Liver (tissue), 9 donors: ENCODE measurements around the gene TMEM87B. TPM values are rescaled to one million over a fixed set of nuclear protein-coding genes. Genes with fewer than 3 reads are reported as not detected.
A peak's percentile ranks its signal among the peaks of the same experiment; 100 is the strongest.

Experiments
- DNase-seq: peaks from one replicate; pipeline ENCODE4 v3.0.0-alpha.2; 2017; ENCODE audit warnings: low spot score
- H3K27ac ChIP-seq, 2 donors: one replicate each; pipeline ENCODE4 v1.7.0; 2013; ENCODE audit warnings: inconsistent platforms in 2 of 2, low read length in 2 of 2, control low read depth in 1 of 2, low read depth in 1 of 2, mild to moderate bottlenecking in 1 of 2
- H3K27me3 ChIP-seq, 4 donors: one replicate each; pipeline versions ENCODE4 v1.6.1 to v1.7.0; 2013; ENCODE audit warnings: low read length in 3 of 4, inconsistent platforms in 1 of 4, mild to moderate bottlenecking in 1 of 4, moderate library complexity in 1 of 4; ENCODE audit not compliant: control insufficient read depth in 4 of 4, insufficient read depth in 4 of 4
- H3K36me3 ChIP-seq, 4 donors: one replicate each; pipeline versions ENCODE4 v1.6.1 to v1.7.0; 2013; ENCODE audit warnings: low read length in 3 of 4, mild to moderate bottlenecking in 3 of 4, low read depth in 1 of 4, moderate library complexity in 1 of 4; ENCODE audit not compliant: control insufficient read depth in 4 of 4, insufficient read depth in 3 of 4
- H3K4me1 ChIP-seq, 4 donors: one replicate each; pipeline versions ENCODE4 v1.6.1 to v1.7.0; 2013; ENCODE audit warnings: low read length in 3 of 4, mild to moderate bottlenecking in 3 of 4, moderate library complexity in 1 of 4; ENCODE audit not compliant: control insufficient read depth in 4 of 4, insufficient read depth in 4 of 4
- H3K4me3 ChIP-seq, 3 donors: one replicate each; pipeline versions ENCODE4 v1.6.1 to v1.7.0; 2013; ENCODE audit warnings: low read length in 3 of 3, control low read depth in 1 of 3, low read depth in 1 of 3, mild to moderate bottlenecking in 1 of 3
- H3K9ac ChIP-seq, 2 donors: one replicate each; pipeline ENCODE4 v1.7.0; 2013; ENCODE audit warnings: low read length in 2 of 2, mild to moderate bottlenecking in 2 of 2, moderate library complexity in 2 of 2, control low read depth in 1 of 2, low read depth in 1 of 2
- H3K9me3 ChIP-seq, 4 donors: one replicate each; pipeline versions ENCODE4 v1.6.1 to v1.7.0; 2013; ENCODE audit warnings: low read length in 3 of 4; ENCODE audit not compliant: control insufficient read depth in 4 of 4
- EGR1 ChIP-seq, 2 donors: IDR thresholded peaks; 2 replicates each; pipeline ENCODE4 v1.6.1; 2016 to 2018; ENCODE audit warnings: antibody characterized with exemption in 2 of 2, low read depth in 2 of 2
- FOXA1 ChIP-seq: IDR thresholded peaks from 2 replicates; pipeline ENCODE4 v1.6.1; 2016; ENCODE audit warnings: antibody characterized with exemption
- FOXA2 ChIP-seq: IDR thresholded peaks from 2 replicates; pipeline ENCODE4 v1.6.1; 2016; ENCODE audit warnings: antibody characterized with exemption
- GABPA ChIP-seq, 2 donors: IDR thresholded peaks in 1 of 2; conservative IDR thresholded peaks in 1 of 2; 2 replicates each; pipeline ENCODE4 v1.6.1; 2016; ENCODE audit warnings: antibody characterized with exemption in 2 of 2, mild to moderate bottlenecking in 1 of 2, moderate library complexity in 1 of 2
- HNF4A ChIP-seq, 2 donors: conservative IDR thresholded peaks; 2 replicates each; pipeline ENCODE4 v1.6.1; 2016; ENCODE audit warnings: antibody characterized with exemption in 2 of 2, mild to moderate bottlenecking in 2 of 2
- HNF4G ChIP-seq: IDR thresholded peaks from 2 replicates; pipeline ENCODE4 v1.6.1; 2016; ENCODE audit warnings: antibody characterized with exemption
- NR2F2 ChIP-seq: IDR thresholded peaks from 2 replicates; pipeline ENCODE4 v1.6.1; 2016; ENCODE audit warnings: antibody characterized with exemption
- RAD21 ChIP-seq, 2 donors: IDR thresholded peaks; 2 replicates each; pipeline ENCODE4 v1.6.1; 2016; ENCODE audit warnings: antibody characterized with exemption in 2 of 2, mild to moderate bottlenecking in 2 of 2
- RXRA ChIP-seq, 2 donors: IDR thresholded peaks; 2 replicates each; pipeline ENCODE4 v1.6.1; 2017 to 2018; ENCODE audit warnings: antibody characterized with exemption in 2 of 2, mild to moderate bottlenecking in 1 of 2
- SP1 ChIP-seq: IDR thresholded peaks from 2 replicates; pipeline ENCODE4 v1.6.1; 2018; ENCODE audit warnings: antibody characterized with exemption, mild to moderate bottlenecking
- YY1 ChIP-seq: IDR thresholded peaks from 2 replicates; pipeline ENCODE4 v1.6.1; 2016; ENCODE audit warnings: antibody characterized with exemption, mild to moderate bottlenecking
- WGBS: extraction: QIAGEN DNeasy Blood & Tissue Kit; methylation state at CpG from one replicate; pipeline ENCODE4 v1.1.7; 2013; 5-methylcytosine and 5-hydroxymethylcytosine counted together
- polyA plus RNA-seq, 2 donors: library from polyadenylated mRNA; stranded (reverse) in 1 of 2; unstranded in 1 of 2; fragments of 200-250 nt in 1 of 2; fragments of >200 nt in 1 of 2; fragmentation: Nextera tagmentation in 1 of 2; extraction: Ambion mirVana in 1 of 2; gene quantifications; one replicate each; pipeline versions ENCODE4 v1.2.1 to v1.2.3, GENCODE V29; 2013 to 2015
- total RNA-seq, 2 donors: library from RNA; depleted of rRNA; stranded (reverse); fragments of >200 nt; gene quantifications; one replicate each; pipeline ENCODE4 v1.2.3, GENCODE V29; 2014
- TF ChIP-seq, protein P1 (sequence below): fragments of 150-350 bp; IDR thresholded peaks from 2 replicates; pipeline ENCODE4 v1.5.1; 2017; ENCODE audit warnings: improper control_type of control experiment, low read depth, low read length; ENCODE audit not compliant: missing input control
- TF ChIP-seq, protein P2 (sequence below): IDR thresholded peaks from 2 replicates; pipeline ENCODE4 v1.6.1; 2016; ENCODE audit warnings: antibody characterized with exemption
- donor health status: healthy.
- donor health status: healthy.
- donor health status: healthy.
- donor health status: healthy.
- donor health status: healthy.

TMEM87B gene
- total and polyA plus RNA-seq, 4 donors, result 3.6 to 10.1 (median 6.0) TPM

DNA sequence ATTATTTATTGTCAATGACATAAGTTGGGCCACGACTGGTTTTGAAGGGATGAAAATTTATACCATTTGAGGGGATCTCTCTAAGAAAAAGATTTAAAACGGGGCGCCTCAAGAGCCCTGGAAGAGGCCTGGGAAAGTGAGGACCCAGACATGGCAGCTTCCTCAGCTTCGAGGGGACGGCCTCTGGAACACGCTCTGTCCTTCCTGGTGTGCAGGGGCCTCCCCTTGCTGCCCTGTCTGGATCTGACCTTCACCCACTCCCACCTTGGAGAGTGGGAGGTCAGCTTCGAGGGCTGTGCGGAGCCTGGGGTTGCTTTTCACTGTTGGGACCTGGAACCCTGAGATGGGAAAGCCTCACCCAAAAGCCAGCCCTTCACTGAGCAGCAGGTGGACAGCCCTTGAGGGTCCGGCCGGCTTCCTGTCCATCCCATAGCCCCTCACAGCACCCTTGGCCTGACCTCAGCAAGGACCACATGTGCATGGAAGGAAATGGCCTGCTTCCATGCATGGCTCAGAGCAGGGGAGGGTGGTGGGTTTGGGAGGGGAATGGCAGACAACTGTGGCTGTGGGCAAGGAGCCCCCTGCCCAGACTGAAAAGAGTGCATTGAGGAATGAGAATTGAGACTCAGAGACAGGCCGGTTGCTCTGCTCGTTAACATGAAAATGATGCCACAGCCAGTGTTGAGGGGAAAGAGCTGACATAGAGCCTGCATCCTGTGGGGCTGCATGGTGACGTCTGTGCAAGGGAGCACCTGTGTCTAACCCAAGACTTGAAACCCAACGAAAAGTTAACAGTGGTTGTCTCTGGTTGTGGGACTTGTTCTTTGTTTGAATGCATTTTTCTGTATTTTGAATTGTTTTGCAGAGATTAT lies 99.4 kb downstream of the TMEM87B start:
- no peak overlapping the region for H3K27ac ChIP-seq
- H3K36me3 ChIP-seq, result no peaks in the 10 kb centered on the region
- peaks cover 0 to 9% (median 0%) of the 10 kb centered on the region in 4 donors for H3K4me1 ChIP-seq
- 95% methylated on average over 14 of the region's 14 CpGs for WGBS
- TF ChIP-seq, protein P1, sequence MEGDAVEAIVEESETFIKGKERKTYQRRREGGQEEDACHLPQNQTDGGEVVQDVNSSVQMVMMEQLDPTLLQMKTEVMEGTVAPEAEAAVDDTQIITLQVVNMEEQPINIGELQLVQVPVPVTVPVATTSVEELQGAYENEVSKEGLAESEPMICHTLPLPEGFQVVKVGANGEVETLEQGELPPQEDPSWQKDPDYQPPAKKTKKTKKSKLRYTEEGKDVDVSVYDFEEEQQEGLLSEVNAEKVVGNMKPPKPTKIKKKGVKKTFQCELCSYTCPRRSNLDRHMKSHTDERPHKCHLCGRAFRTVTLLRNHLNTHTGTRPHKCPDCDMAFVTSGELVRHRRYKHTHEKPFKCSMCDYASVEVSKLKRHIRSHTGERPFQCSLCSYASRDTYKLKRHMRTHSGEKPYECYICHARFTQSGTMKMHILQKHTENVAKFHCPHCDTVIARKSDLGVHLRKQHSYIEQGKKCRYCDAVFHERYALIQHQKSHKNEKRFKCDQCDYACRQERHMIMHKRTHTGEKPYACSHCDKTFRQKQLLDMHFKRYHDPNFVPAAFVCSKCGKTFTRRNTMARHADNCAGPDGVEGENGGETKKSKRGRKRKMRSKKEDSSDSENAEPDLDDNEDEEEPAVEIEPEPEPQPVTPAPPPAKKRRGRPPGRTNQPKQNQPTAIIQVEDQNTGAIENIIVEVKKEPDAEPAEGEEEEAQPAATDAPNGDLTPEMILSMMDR, result no peak
- TF ChIP-seq FOXA2 (no peak), FOXA1 (no peak), YY1 (no peak), RXRA (IDR thresholded peaks at IDR 0.05) (no peak), HNF4G (no peak), SP1 (no peak), GABPA (IDR thresholded peaks at IDR 0.05 in 1 of 2, conservative IDR thresholded peaks at IDR 0.05 in 1 of 2) (no peak), EGR1 (IDR thresholded peaks at IDR 0.05; ENCODE audit: low read depth in 2 of 2) (no peak), RAD21 (IDR thresholded peaks at IDR 0.05) (no peak)
- TF ChIP-seq, protein P2, sequence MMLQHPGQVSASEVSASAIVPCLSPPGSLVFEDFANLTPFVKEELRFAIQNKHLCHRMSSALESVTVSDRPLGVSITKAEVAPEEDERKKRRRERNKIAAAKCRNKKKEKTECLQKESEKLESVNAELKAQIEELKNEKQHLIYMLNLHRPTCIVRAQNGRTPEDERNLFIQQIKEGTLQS, result no peak
- no peaks in the 10 kb centered on the region for H3K27me3 ChIP-seq
- no peak overlapping the region for H3K9ac ChIP-seq
- H3K4me3 ChIP-seq, result no peak overlapping the region
- DNase-seq, result no peak
- no peaks in the 10 kb centered on the region for H3K9me3 ChIP-seq

GRCh38 chr2:112155331-112156151 lies 100.5 kb downstream of the TMEM87B start:
- TF ChIP-seq NR2F2 (no peak), RXRA (IDR thresholded peaks at IDR 0.05) (peak in 1 of 2 donors; percentile 15), HNF4A (conservative IDR thresholded peaks at IDR 0.05) (peak; percentile 31 to 67)
- no peak for DNase-seq
- Histone ChIP-seq H3K27me3 (no peaks in the 10 kb centered on the region), H3K27ac (peak overlapping the region in 1 of 2 donors; percentile 4), H3K4me1 (peaks cover 0 to 9% (median 0%) of the 10 kb centered on the region in 4 donors), H3K9ac (no peak overlapping the region), H3K4me3 (no peak overlapping the region), H3K9me3 (no peaks in the 10 kb centered on the region), H3K36me3 (no peaks in the 10 kb centered on the region)
- 72% methylated on average over 27 of the region's 27 CpGs for WGBS
